ENCODE results near the gene MRPL14. TPM values are rescaled to one million over a fixed set of nuclear protein-coding genes. Genes with fewer than 3 reads are reported as not detected.

The MRPL14 gene
- total and polyA plus RNA-seq, 10 of the 15 experiments (the other 5 are each of a cell fraction or from before 2014, with no cell fraction given): 80.5 to 294 (median 122) TPM

GRCh38 chr6:44074439-44074812 lies 52.8 kb downstream of the MRPL14 start (continued):
- TF ChIP-seq, protein P1, sequence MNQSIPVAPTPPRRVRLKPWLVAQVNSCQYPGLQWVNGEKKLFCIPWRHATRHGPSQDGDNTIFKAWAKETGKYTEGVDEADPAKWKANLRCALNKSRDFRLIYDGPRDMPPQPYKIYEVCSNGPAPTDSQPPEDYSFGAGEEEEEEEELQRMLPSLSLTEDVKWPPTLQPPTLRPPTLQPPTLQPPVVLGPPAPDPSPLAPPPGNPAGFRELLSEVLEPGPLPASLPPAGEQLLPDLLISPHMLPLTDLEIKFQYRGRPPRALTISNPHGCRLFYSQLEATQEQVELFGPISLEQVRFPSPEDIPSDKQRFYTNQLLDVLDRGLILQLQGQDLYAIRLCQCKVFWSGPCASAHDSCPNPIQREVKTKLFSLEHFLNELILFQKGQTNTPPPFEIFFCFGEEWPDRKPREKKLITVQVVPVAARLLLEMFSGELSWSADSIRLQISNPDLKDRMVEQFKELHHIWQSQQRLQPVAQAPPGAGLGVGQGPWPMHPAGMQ (IDR thresholded peaks at IDR 0.05; ENCODE audit: borderline replicate concordance): no peak
- TF ChIP-seq ZBTB33 (IDR thresholded peaks at IDR 0.05) (no peak), CBX3 (IDR thresholded peaks at IDR 0.05; ENCODE audit: borderline replicate concordance, low read depth) (no peak), RBBP5 (conservative IDR thresholded peaks at IDR 0.05) (no peak), NR2F1 (conservative IDR thresholded peaks at IDR 0.05) (peak; percentile 72; the same call in 1 of the 2 replicates), ATF3 (IDR thresholded peaks at IDR 0.05; ENCODE audit: borderline replicate concordance, extremely low read depth, low read depth, low read length) (0 out of 2 replicates have a peak, but pooled peaks have one; percentile 1), BMI1 (IDR thresholded peaks at IDR 0.05; ENCODE audit: borderline replicate concordance) (no peak), ZNF592 (IDR thresholded peaks at IDR 0.05) (no peak), NKRF (conservative IDR thresholded peaks at IDR 0.05) (no peak), SIX5 (IDR thresholded peaks at IDR 0.05; ENCODE audit: low read depth, low read length, severe bottlenecking) (no peak), POU2F2 (IDR thresholded peaks at IDR 0.05; ENCODE audit: borderline replicate concordance, low read depth, low read length) (peak; percentile 34; the same call in 1 of the 3 replicates), SRF (IDR thresholded peaks at IDR 0.05; ENCODE audit: low read depth in 2 of 2, low read length in 2 of 2) (no peak)
- TF ChIP-seq, protein P2, sequence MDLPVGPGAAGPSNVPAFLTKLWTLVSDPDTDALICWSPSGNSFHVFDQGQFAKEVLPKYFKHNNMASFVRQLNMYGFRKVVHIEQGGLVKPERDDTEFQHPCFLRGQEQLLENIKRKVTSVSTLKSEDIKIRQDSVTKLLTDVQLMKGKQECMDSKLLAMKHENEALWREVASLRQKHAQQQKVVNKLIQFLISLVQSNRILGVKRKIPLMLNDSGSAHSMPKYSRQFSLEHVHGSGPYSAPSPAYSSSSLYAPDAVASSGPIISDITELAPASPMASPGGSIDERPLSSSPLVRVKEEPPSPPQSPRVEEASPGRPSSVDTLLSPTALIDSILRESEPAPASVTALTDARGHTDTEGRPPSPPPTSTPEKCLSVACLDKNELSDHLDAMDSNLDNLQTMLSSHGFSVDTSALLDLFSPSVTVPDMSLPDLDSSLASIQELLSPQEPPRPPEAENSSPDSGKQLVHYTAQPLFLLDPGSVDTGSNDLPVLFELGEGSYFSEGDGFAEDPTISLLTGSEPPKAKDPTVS (IDR thresholded peaks at IDR 0.05; ENCODE audit: low read depth, low read length): no peak

Measured in GM12878 (cell line).